Frontal cortex (tissue), 4 donors: ENCODE measurements around the gene PRKCH. TPM values are rescaled to one million over a fixed set of nuclear protein-coding genes. Genes with fewer than 3 reads are reported as not detected.

Experiments
- DNase-seq, 2 donors: peaks; one replicate each; pipeline ENCODE4 v3.0.0; 2012; ENCODE audit warnings: low spot score in 2 of 2
- FAIRE-seq: peaks from 2 replicates; lab custom pipeline; 2012; peaks lifted over from hg19 to GRCh38; lab: Jason Lieb, UNC
- total RNA-seq: library from RNA; depleted of rRNA; stranded (reverse); fragments of >200 nt; gene quantifications from one replicate; pipeline ENCODE4 v1.2.3, GENCODE V29; 2014
- donor health status: control.
- donor health status: control.
- donor health status: control.

The PRKCH gene
- total RNA-seq, 1 donor from 2014 or later = 21.6 TPM

GRCh38 chr14:61333087-61333486 lies 11.7 kb downstream of the PRKCH start:
- DNase-seq (no peak), FAIRE-seq (no peak)

- DNase-seq (no peak), FAIRE-seq (no peak)
Measured at GRCh38 chr14:61334197-61334701, 12.9 kb downstream of the PRKCH start.

GRCh38 chr14:61335049-61335448 lies 13.7 kb downstream of the PRKCH start:
- FAIRE-seq (no peak), DNase-seq (no peak)

GRCh38 chr14:61335671-61336275 lies 14.4 kb downstream of the PRKCH start:
- DNase-seq (no peak), FAIRE-seq (no peak)

- DNase-seq (no peak), FAIRE-seq (no peak)
Measured at GRCh38 chr14:61337893-61338292, 16.5 kb downstream of the PRKCH start.

- FAIRE-seq (no peak), DNase-seq (no peak)
Measured at GRCh38 chr14:61338457-61338856, 17.1 kb downstream of the PRKCH start.

GRCh38 chr14:61341275-61342206 lies 20.2 kb downstream of the PRKCH start:
- no peak for DNase-seq
- FAIRE-seq = no peak

- DNase-seq (no peak), FAIRE-seq (no peak)
Measured at GRCh38 chr14:61342486-61342885, 21.1 kb downstream of the PRKCH start.

GRCh38 chr14:61342932-61343331 lies 21.6 kb downstream of the PRKCH start:
- FAIRE-seq (no peak), DNase-seq (no peak)

GRCh38 chr14:61343471-61343870 lies 22.1 kb downstream of the PRKCH start:
- FAIRE-seq = no peak

GRCh38 chr14:61343991-61344405 lies 22.6 kb downstream of the PRKCH start:
- no peak for DNase-seq
- no peak for FAIRE-seq

More at GRCh38 chr14:61343471-61343870, 22.1 kb downstream of the PRKCH start:
- no peak for DNase-seq

GRCh38 chr14:61344437-61345150 lies 23.2 kb downstream of the PRKCH start:
- DNase-seq (no peak), FAIRE-seq (no peak)

- DNase-seq (no peak), FAIRE-seq (no peak)
Measured at GRCh38 chr14:61345151-61345482, 23.7 kb downstream of the PRKCH start.

- no peak for DNase-seq
- no peak for FAIRE-seq
Measured at GRCh38 chr14:61346221-61346620, 24.8 kb downstream of the PRKCH start.

GRCh38 chr14:61346793-61347192 lies 25.4 kb downstream of the PRKCH start:
- FAIRE-seq (no peak), DNase-seq (no peak)

GRCh38 chr14:61347826-61348443 lies 26.6 kb downstream of the PRKCH start:
- FAIRE-seq (no peak), DNase-seq (no peak)

GRCh38 chr14:61350427-61351270 lies 29.3 kb downstream of the PRKCH start:
- DNase-seq = no peak
- no peak for FAIRE-seq

- FAIRE-seq (no peak), DNase-seq (no peak)
Measured at GRCh38 chr14:61351477-61351876, 30.1 kb downstream of the PRKCH start.

GRCh38 chr14:61355892-61356325 lies 34.5 kb downstream of the PRKCH start:
- no peak for FAIRE-seq
- no peak for DNase-seq
